ENCODE data around the gene GNAZ. TPM values are rescaled to one million over a fixed set of nuclear protein-coding genes. Genes with fewer than 3 reads are reported as not detected.

The GNAZ gene
- total and polyA plus RNA-seq, 2 donors (not counting 1 experiment from before 2014, with no cell fraction given) = 2.8 to 9.1 TPM

- no peak overlapping the region for H3K27ac ChIP-seq (ENCODE audit: low read length in 2 of 2)
- no peak overlapping the region for H3K27ac Mint-ChIP-seq
- H3K27me3 Mint-ChIP-seq = no peaks in the 10 kb centered on the region
- H3K79me2 ChIP-seq (ENCODE audit: control insufficient read depth, insufficient read depth, low read length) = peaks cover 20% of the 10 kb centered on the region
- POLR2A ChIA-PET = interaction anchor here (0.5 kb wide), 1 partner anchor 189 kb away, joined by 3 read pairs; no protein-coding TSS in a partner anchor
- no peaks in the 10 kb centered on the region for H4K20me1 ChIP-seq (ENCODE audit: control insufficient read depth, insufficient read depth, low read length, poor library complexity, severe bottlenecking)
- no peaks in the 10 kb centered on the region for H3K36me3 ChIP-seq (replicated peaks in 1 of 2; ENCODE audit: control extremely low read depth in 1 of 2, control insufficient read depth in 1 of 2, extremely low read depth in 1 of 2, insufficient read depth in 2 of 2, low read length in 1 of 2)
- H3K9ac ChIP-seq (ENCODE audit: low read length) = no peak overlapping the region
- H3K4me3 Mint-ChIP-seq = no peak overlapping the region
- WGBS (ENCODE audit: insufficient coverage) = 34% methylated on average over 10 of the region's 10 CpGs
- TF ChIP-seq EZH2 (IDR thresholded peaks at IDR 0.05; ENCODE audit: borderline replicate concordance, insufficient read depth, low read depth, low read length, poor library complexity, severe bottlenecking) (no peak), CTCF (IDR thresholded peaks at IDR 0.05) (no peak)
- peaks cover 24% of the 10 kb centered on the region for H3K4me1 Mint-ChIP-seq
- DNase-seq (no peak), ATAC-seq (ENCODE audit: low read depth) (no peak)
- no peaks in the 10 kb centered on the region for H3K9me3 Mint-ChIP-seq (ENCODE audit: insufficient read depth)
- intact Hi-C loops (cut with micrococcal nuclease) = no loop called here
- H3K4me2 ChIP-seq (replicated peaks; ENCODE audit: low read depth, low read length, poor library complexity, severe bottlenecking) = peak overlapping the region; percentile 22
- peak overlapping the region; percentile 22 for H2AFZ ChIP-seq (ENCODE audit: insufficient read depth, low read depth, low read length, poor library complexity, severe bottlenecking)
- CTCF ChIA-PET = no interaction called here
- H3K27me3 ChIP-seq (replicated peaks in 1 of 4; ENCODE audit: control extremely low read depth in 1 of 4, control insufficient read depth in 3 of 4, insufficient read depth in 4 of 4, low read length in 3 of 4) = no peaks in the 10 kb centered on the region
- H3K4me1 ChIP-seq (ENCODE audit: control insufficient read depth in 2 of 2, insufficient read depth in 2 of 2, low read length in 2 of 2) = peaks cover 27 to 29% of the 10 kb centered on the region in 2 donors
- no peaks in the 10 kb centered on the region for H3K9me3 ChIP-seq (ENCODE audit: control extremely low read depth in 1 of 3, control insufficient read depth in 2 of 3, insufficient read depth in 1 of 3, low read length in 2 of 3)
- no peak overlapping the region for H3K4me3 ChIP-seq (ENCODE audit: control extremely low read depth in 1 of 5, extremely low read depth in 1 of 5, insufficient read depth in 1 of 5, low read depth in 2 of 5, low read length in 4 of 5)
Measured at GRCh38 chr22:23086787-23087186, 16.5 kb downstream of the GNAZ start.

- Histone ChIP-seq H3K4me2 (replicated peaks; ENCODE audit: low read depth, low read length, poor library complexity, severe bottlenecking) (no peak overlapping the region), H3K9ac (ENCODE audit: low read length) (no peak overlapping the region), H3K4me3 (ENCODE audit: control extremely low read depth in 1 of 5, extremely low read depth in 1 of 5, insufficient read depth in 1 of 5, low read depth in 2 of 5, low read length in 4 of 5) (no peak overlapping the region), H3K9me3 (ENCODE audit: control extremely low read depth in 1 of 3, control insufficient read depth in 2 of 3, insufficient read depth in 1 of 3, low read length in 2 of 3) (no peaks in the 10 kb centered on the region), H2AFZ (ENCODE audit: insufficient read depth, low read depth, low read length, poor library complexity, severe bottlenecking) (no peak overlapping the region), H3K79me2 (ENCODE audit: control insufficient read depth, insufficient read depth, low read length) (peaks cover 14% of the 10 kb centered on the region), H3K27ac (ENCODE audit: low read length in 2 of 2) (no peak overlapping the region), H3K4me1 (ENCODE audit: control insufficient read depth in 2 of 2, insufficient read depth in 2 of 2, low read length in 2 of 2) (peaks cover 27 to 29% of the 10 kb centered on the region in 2 donors), H4K20me1 (ENCODE audit: control insufficient read depth, insufficient read depth, low read length, poor library complexity, severe bottlenecking) (no peaks in the 10 kb centered on the region), H3K27me3 (replicated peaks in 1 of 4; ENCODE audit: control extremely low read depth in 1 of 4, control insufficient read depth in 3 of 4, insufficient read depth in 4 of 4, low read length in 3 of 4) (no peaks in the 10 kb centered on the region), H3K36me3 (replicated peaks in 1 of 2; ENCODE audit: control extremely low read depth in 1 of 2, control insufficient read depth in 1 of 2, extremely low read depth in 1 of 2, insufficient read depth in 2 of 2, low read length in 1 of 2) (no peaks in the 10 kb centered on the region)
- H3K9me3 Mint-ChIP-seq (ENCODE audit: insufficient read depth) = no peaks in the 10 kb centered on the region
- H3K4me3 Mint-ChIP-seq = no peak overlapping the region
- no peak overlapping the region for H3K27ac Mint-ChIP-seq
- no peaks in the 10 kb centered on the region for H3K27me3 Mint-ChIP-seq
- CTCF ChIA-PET = no interaction called here
- WGBS (ENCODE audit: insufficient coverage) = 62% methylated on average over 5 of the region's 8 CpGs
- intact Hi-C loops (cut with micrococcal nuclease) = no loop called here
- no peak for TF ChIP-seq CTCF (IDR thresholded peaks at IDR 0.05)
- TF ChIP-seq EZH2 (IDR thresholded peaks at IDR 0.05; ENCODE audit: borderline replicate concordance, insufficient read depth, low read depth, low read length, poor library complexity, severe bottlenecking) = no peak
- H3K4me1 Mint-ChIP-seq = peaks cover 24% of the 10 kb centered on the region
- no peak for ATAC-seq (ENCODE audit: low read depth)
- DNase-seq = no peak
- POLR2A ChIA-PET = no interaction called here
Measured at GRCh38 chr22:23088199-23088604, 17.9 kb downstream of the GNAZ start.

Measured in B cell (primary cell).